GM12878 (cell line): ENCODE results near the gene TMC6. TPM values are rescaled to one million over a fixed set of nuclear protein-coding genes. Genes with fewer than 3 reads are reported as not detected.

Source experiments
- ATAC-seq: fragments of 200-7000 bp; cut with Tn5 transposase; 3 replicates; pipeline ENCODE4 v1.9.1; 2020; ENCODE audit warnings: mild to moderate bottlenecking, moderate library complexity
- BruUV-seq: library from RNA; stranded (reverse); fragments of 400-500 nt; replicated peaks from 2 replicates; lab custom pipeline; 2021; lab: Mats Ljungman, UMichigan
- CTCF ChIA-PET: fragments of 300-600 bp; sonication (Branson Sonifier 250); formaldehyde crosslinking; extraction: SDS; loops from one replicate; lab custom pipeline; 2021; ENCODE audit warnings: inconsistent platforms; lab: Yijun Ruan, JAX
- POLR2A ChIA-PET: fragments of 350-600 bp; formaldehyde crosslinking; extraction: SDS; loops from one replicate; lab custom pipeline; 2021; ENCODE audit warnings: inconsistent platforms; lab: Charles Lee
- RAD21 ChIA-PET: fragments of 300-600 bp; sonication (Branson Sonifier 250); formaldehyde crosslinking; loops from one replicate; lab custom pipeline; 2023; ENCODE audit warnings: antibody characterized with exemption; ENCODE audit not compliant: unreplicated experiment; lab: Charles Lee
- SMC1A ChIA-PET: fragments of 300-600 bp; sonication (Branson Sonifier 250); formaldehyde crosslinking; loops from one replicate; lab custom pipeline; 2023; ENCODE audit not compliant: unreplicated experiment, uncharacterized antibody; lab: Charles Lee
- DNase-seq: peaks from one replicate; pipeline ENCODE4 v3.0.0-alpha.2; 2011; ENCODE audit warnings: low read depth, low spot score
- FAIRE-seq: peaks from 3 replicates; lab custom pipeline; 2011; peaks lifted over from hg19 to GRCh38; lab: Jason Lieb, UNC
- H2AFZ ChIP-seq: 2 replicates; pipeline ENCODE4 v1.6.0; 2011; ENCODE audit warnings: low read depth, low read length, control low read depth; ENCODE audit not compliant: control insufficient read depth
- H3K27ac ChIP-seq: 2 replicates; pipeline ENCODE4 v1.5.1; 2011; ENCODE audit warnings: control low read depth; ENCODE audit not compliant: control insufficient read depth, insufficient read depth
- H3K27me3 ChIP-seq, 2 experiments: replicated peaks in 1 of 2; 2 replicates each; pipeline versions ENCODE4 v1.6.0 to v1.6.1; 2011; ENCODE audit warnings: low read length in 1 of 2; ENCODE audit not compliant: control insufficient read depth in 2 of 2, insufficient read depth in 2 of 2
- H3K36me3 ChIP-seq, 2 experiments: 2 replicates each; pipeline ENCODE4 v1.5.1; 2011; ENCODE audit warnings: low read length in 1 of 2; ENCODE audit not compliant: control insufficient read depth in 2 of 2, insufficient read depth in 2 of 2
- H3K4me1 ChIP-seq: 2 replicates; pipeline ENCODE4 v1.6.1; 2011; ENCODE audit warnings: mild to moderate bottlenecking, low read length, moderate library complexity, mixed read lengths; ENCODE audit not compliant: control insufficient read depth, insufficient read depth
- H3K4me2 ChIP-seq: 2 replicates; pipeline ENCODE4 v1.6.0; 2011; ENCODE audit warnings: control low read depth; ENCODE audit not compliant: control insufficient read depth, insufficient read depth
- H3K4me3 ChIP-seq: fragments of 200-600 bp; sonication (generic); 2 replicates; pipeline ENCODE4 v1.5.1; 2016
- H3K79me2 ChIP-seq: 2 replicates; pipeline ENCODE4 v1.6.0; 2011; ENCODE audit warnings: low read length; ENCODE audit not compliant: control insufficient read depth, insufficient read depth
- H3K9ac ChIP-seq: 2 replicates; pipeline ENCODE4 v1.8.0; 2011; ENCODE audit warnings: low read length, control low read depth, mixed read lengths; ENCODE audit not compliant: control insufficient read depth, insufficient read depth
- H3K9me3 ChIP-seq: replicated peaks from 3 replicates; pipeline ENCODE4 v1.5.1; 2011; ENCODE audit warnings: mild to moderate bottlenecking, low read length; ENCODE audit not compliant: control insufficient read depth, insufficient read depth
- H4K20me1 ChIP-seq: 2 replicates; pipeline ENCODE4 v1.6.0; 2011; ENCODE audit not compliant: control insufficient read depth, insufficient read depth
- CREB1 ChIP-seq: IDR thresholded peaks from 2 replicates; pipeline ENCODE4 v1.6.1; 2012; ENCODE audit warnings: low read depth, mild to moderate bottlenecking, inconsistent platforms
- CREM ChIP-seq: IDR thresholded peaks from 2 replicates; pipeline ENCODE4 v1.6.1; 2014; ENCODE audit warnings: antibody characterized with exemption, low read depth
- DPF2 ChIP-seq: fragments of 450-650 bp; IDR thresholded peaks from 2 replicates; pipeline ENCODE4 v1.6.1; 2017; ENCODE audit warnings: mild to moderate bottlenecking
- EED ChIP-seq: sonication (generic); IDR thresholded peaks from 2 replicates; pipeline ENCODE4 v1.6.1; 2016; ENCODE audit warnings: antibody characterized with exemption, low read depth
- ETV6 ChIP-seq, 2 experiments: fragments of 450-650 bp in 1 of 2; IDR thresholded peaks in 1 of 2; conservative IDR thresholded peaks in 1 of 2; 2 replicates each; pipeline ENCODE4 v1.6.1; 2014; ENCODE audit warnings: antibody characterized with exemption in 1 of 2, borderline replicate concordance in 1 of 2, low read depth in 1 of 2, mild to moderate bottlenecking in 1 of 2, moderate library complexity in 1 of 2
- FOXM1 ChIP-seq: IDR thresholded peaks from 2 replicates; pipeline ENCODE4 v1.6.1; 2012; ENCODE audit warnings: low read depth, mild to moderate bottlenecking, inconsistent platforms, low read length, moderate library complexity
- IKZF1 ChIP-seq: fragments of 450-650 bp; conservative IDR thresholded peaks from 2 replicates; pipeline ENCODE4 v1.6.1; 2017; ENCODE audit warnings: antibody characterized with exemption, mild to moderate bottlenecking
- MEF2B ChIP-seq: fragments of 450-650 bp; IDR thresholded peaks from 2 replicates; pipeline ENCODE4 v1.6.1; 2018; ENCODE audit warnings: mild to moderate bottlenecking, moderate library complexity; ENCODE audit not compliant: partially characterized antibody, poor library complexity, severe bottlenecking
- MTA2 ChIP-seq: fragments of 450-650 bp; IDR thresholded peaks from 2 replicates; pipeline ENCODE4 v1.6.1; 2016; ENCODE audit warnings: low read depth, mild to moderate bottlenecking, moderate library complexity
- NR2C1 ChIP-seq: fragments of 450-650 bp; IDR thresholded peaks from 2 replicates; pipeline ENCODE4 v1.6.1; 2017; ENCODE audit warnings: antibody characterized with exemption, mild to moderate bottlenecking, moderate library complexity
- POLR2AphosphoS5 ChIP-seq: IDR thresholded peaks from 2 replicates; pipeline ENCODE4 v1.6.1; 2011; ENCODE audit warnings: mild to moderate bottlenecking, low read length, inconsistent platforms
- RAD21 ChIP-seq: IDR thresholded peaks from 2 replicates; pipeline ENCODE4 v1.6.1; 2011; ENCODE audit warnings: mild to moderate bottlenecking, low read depth, low read length, moderate library complexity; ENCODE audit not compliant: insufficient read depth
- RAD51 ChIP-seq: fragments of 450-650 bp; IDR thresholded peaks from 2 replicates; pipeline ENCODE4 v1.6.1; 2016; ENCODE audit warnings: moderate library complexity, mild to moderate bottlenecking, inconsistent platforms
- RB1 ChIP-seq: fragments of 450-650 bp; formaldehyde crosslinking; IDR thresholded peaks from 2 replicates; pipeline ENCODE4 v1.6.1; 2017; ENCODE audit warnings: mild to moderate bottlenecking, borderline replicate concordance
- RUNX3 ChIP-seq: IDR thresholded peaks from 2 replicates; pipeline ENCODE4 v1.6.1; 2012; ENCODE audit warnings: low read length, inconsistent platforms
- STAT1 ChIP-seq: fragments of 450-650 bp; conservative IDR thresholded peaks from 2 replicates; pipeline ENCODE4 v1.6.1; 2014; ENCODE audit warnings: antibody characterized with exemption, mild to moderate bottlenecking
- ZBED1 ChIP-seq: IDR thresholded peaks from 2 replicates; pipeline ENCODE4 v1.6.1; 2016; ENCODE audit warnings: borderline replicate concordance
- WGBS: methylation state at CpG from one replicate; pipeline ENCODE4 v1.1.6; 2016; ENCODE audit warnings: low lambda C conversion rate; ENCODE audit not compliant: insufficient replicate concordance, insufficient coverage; ENCODE audit errors: missing lambda C conversion rate; 5-methylcytosine and 5-hydroxymethylcytosine counted together
- in situ Hi-C: fragments of 300-500 bp; cut with MboI; formaldehyde crosslinking; loops from 9 replicates; pipeline ENCODE4 v1.14.3; 2018; ENCODE audit warnings: mixed read lengths
- intact Hi-C: fragments of 100-400 bp; cut with micrococcal nuclease; formaldehyde crosslinking; loops from one replicate; pipeline ENCODE4 v1.14.2; 2022; ENCODE audit not compliant: unreplicated experiment
- polyA plus RNA-seq, 11 experiments: library from polyadenylated mRNA; depleted of rRNA in 4 of 11; unstranded in 6 of 11; stranded (reverse) in 5 of 11; fragments of >200 nt; fragmentation: Nextera tagmentation in 4 of 11; fragmentation: Illumina TruSeq in 1 of 11; extraction: Ambion mirVana in 4 of 11; extraction: Trizol in 1 of 11; gene quantifications; 1 replicate in 1 of 11; 2 replicates in 10 of 11; pipeline versions ENCODE4 v1.2.1 to v1.2.3, GENCODE V29; 2011 to 2016; ENCODE audit warnings: inconsistent platforms in 2 of 11, missing spikeins in 2 of 11, low read depth in 1 of 11
- total RNA-seq, 4 experiments: library from RNA; depleted of rRNA in 3 of 4; stranded (reverse); fragments of >200 nt in 3 of 4; fragmentation: Illumina TruSeq in 1 of 4; extraction: Trizol in 1 of 4; gene quantifications; 2 replicates each; pipeline versions ENCODE4 v1.2.1 to v1.2.3, GENCODE V29; 2013 to 2021
- TF ChIP-seq, protein P1 (sequence below): fragments of 450-650 bp; IDR thresholded peaks from 2 replicates; pipeline ENCODE4 v1.6.1; 2014; ENCODE audit warnings: mild to moderate bottlenecking
- TF ChIP-seq, protein P2 (sequence below): fragments of 450-650 bp; IDR thresholded peaks from 2 replicates; pipeline ENCODE4 v1.6.1; 2017; ENCODE audit warnings: antibody characterized with exemption, mild to moderate bottlenecking, moderate library complexity

Gene TMC6
- total and polyA plus RNA-seq, 10 of the 15 experiments (the other 5 are each of a cell fraction or from before 2014, with no cell fraction given) = 1.9 to 232 (median 60.6) TPM

DNA sequence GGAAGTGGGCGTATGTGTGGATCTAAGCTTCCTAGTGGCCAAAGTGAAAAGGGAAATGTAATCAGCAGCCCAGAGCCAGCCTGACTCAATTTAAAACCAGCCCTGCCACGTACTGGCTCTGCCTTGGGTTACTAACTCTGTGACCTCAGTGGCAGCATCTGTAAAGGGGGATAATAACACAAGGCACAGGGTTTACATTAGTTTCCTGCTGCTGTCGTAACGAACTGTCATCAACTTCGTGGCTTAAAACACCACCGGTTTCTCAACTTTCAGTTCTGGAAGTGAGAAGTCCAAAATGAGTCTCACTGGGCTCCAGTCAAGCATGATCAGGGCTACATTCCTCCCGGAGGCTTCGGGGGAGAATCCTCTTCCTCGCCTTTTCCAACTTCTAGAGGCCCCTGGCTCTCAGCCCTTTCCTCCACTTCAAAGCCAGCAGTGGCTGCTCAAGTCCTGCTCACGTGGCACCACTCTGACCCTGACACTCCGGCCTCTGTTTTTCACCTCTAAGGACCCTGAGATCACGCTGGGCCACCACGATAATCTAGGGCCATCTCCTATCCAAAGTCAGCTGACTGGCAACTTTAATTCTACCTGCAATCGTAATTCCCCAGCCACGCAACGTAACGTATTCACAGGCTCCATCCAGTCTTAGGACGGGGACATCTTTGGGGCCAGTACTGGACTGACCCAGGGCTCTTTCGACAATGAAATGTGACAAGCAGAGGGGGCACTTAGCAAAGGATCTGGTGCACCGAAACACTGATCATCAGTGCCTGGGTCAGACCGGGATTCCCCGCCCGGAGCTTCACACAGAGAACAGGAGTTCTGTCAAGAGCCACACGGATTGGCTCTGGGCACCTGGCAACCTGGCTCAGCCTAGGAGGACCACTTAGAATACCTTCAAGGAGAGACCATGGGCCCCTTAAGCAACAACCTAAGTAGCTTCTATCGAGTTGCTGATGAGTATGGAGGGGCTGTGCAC lies 14.5 kb downstream of the TMC6 start:
- FAIRE-seq = peak; percentile 88
- H3K27ac ChIP-seq = peak overlapping the region; percentile 61
- H4K20me1 ChIP-seq = peaks cover 5% of the 10 kb centered on the region; the same call in 1 of the 2 replicates
- peak overlapping the region; percentile 34; the same call in 1 of the 2 replicates for H3K9ac ChIP-seq
- H3K4me2 ChIP-seq = peak overlapping the region; percentile 59
- CTCF ChIA-PET = interaction anchor here (0.8 to 5.0 kb wide), 16 partner anchors 10 to 137 kb away, joined by 3 to 46 read pairs (median 5); partner anchors contain the start of genes TMC6 and TMC8
- RAD21 ChIA-PET = interaction anchor here (1.0 to 2.9 kb wide), 5 partner anchors 12 to 137 kb away, joined by 3 to 16 read pairs (median 6); no protein-coding TSS in a partner anchor
- DNase-seq = no peak
- in situ Hi-C loops (loop anchor here (5.0 kb wide), 1 partner anchor 63 kb away; no protein-coding TSS in a partner anchor), intact Hi-C loops (loop anchor here (1.0 to 2.0 kb wide), 3 partner anchors 15 to 137 kb away; partner anchors contain the start of gene TMC6)
- H3K9me3 ChIP-seq = no peaks in the 10 kb centered on the region
- TSS peak; percentile 33 for BruUV-seq
- H3K36me3 ChIP-seq = peaks cover 34 to 39% of the 10 kb centered on the region in 2 experiments
- no peaks in the 10 kb centered on the region for H3K27me3 ChIP-seq
- 49% methylated on average over 25 of the region's 25 CpGs for WGBS
- no peak overlapping the region for H3K4me3 ChIP-seq
- SMC1A ChIA-PET = interaction anchor here (0.8 to 2.0 kb wide), 5 partner anchors 16 to 137 kb away, joined by 3 to 10 read pairs (median 4); partner anchors contain the start of gene TMC8
- H3K79me2 ChIP-seq = peaks cover 2% of the 10 kb centered on the region
- no peak overlapping the region for H2AFZ ChIP-seq
- ATAC-seq = peak; percentile 87
- POLR2A ChIA-PET = interaction anchor here (0.5 to 1.9 kb wide), 11 partner anchors 11 to 124 kb away, joined by 3 to 9 read pairs (median 3); partner anchors contain the start of gene TMC8
- H3K4me1 ChIP-seq = peaks cover 27% of the 10 kb centered on the region
- no peak for TF ChIP-seq EED
- TF ChIP-seq, protein P1, sequence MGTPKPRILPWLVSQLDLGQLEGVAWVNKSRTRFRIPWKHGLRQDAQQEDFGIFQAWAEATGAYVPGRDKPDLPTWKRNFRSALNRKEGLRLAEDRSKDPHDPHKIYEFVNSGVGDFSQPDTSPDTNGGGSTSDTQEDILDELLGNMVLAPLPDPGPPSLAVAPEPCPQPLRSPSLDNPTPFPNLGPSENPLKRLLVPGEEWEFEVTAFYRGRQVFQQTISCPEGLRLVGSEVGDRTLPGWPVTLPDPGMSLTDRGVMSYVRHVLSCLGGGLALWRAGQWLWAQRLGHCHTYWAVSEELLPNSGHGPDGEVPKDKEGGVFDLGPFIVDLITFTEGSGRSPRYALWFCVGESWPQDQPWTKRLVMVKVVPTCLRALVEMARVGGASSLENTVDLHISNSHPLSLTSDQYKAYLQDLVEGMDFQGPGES = no peak
- TF ChIP-seq NR2C1 = no peak
- peak; percentile 52; the same call in 1 of the 2 replicates for TF ChIP-seq IKZF1
- TF ChIP-seq RUNX3 = peak; percentile 33; the same call in 1 of the 2 replicates
- no peak for TF ChIP-seq STAT1
- peak; percentile 42; the same call in 1 of the 2 replicates for TF ChIP-seq POLR2AphosphoS5
- TF ChIP-seq RB1 = no peak
- TF ChIP-seq, protein P2, sequence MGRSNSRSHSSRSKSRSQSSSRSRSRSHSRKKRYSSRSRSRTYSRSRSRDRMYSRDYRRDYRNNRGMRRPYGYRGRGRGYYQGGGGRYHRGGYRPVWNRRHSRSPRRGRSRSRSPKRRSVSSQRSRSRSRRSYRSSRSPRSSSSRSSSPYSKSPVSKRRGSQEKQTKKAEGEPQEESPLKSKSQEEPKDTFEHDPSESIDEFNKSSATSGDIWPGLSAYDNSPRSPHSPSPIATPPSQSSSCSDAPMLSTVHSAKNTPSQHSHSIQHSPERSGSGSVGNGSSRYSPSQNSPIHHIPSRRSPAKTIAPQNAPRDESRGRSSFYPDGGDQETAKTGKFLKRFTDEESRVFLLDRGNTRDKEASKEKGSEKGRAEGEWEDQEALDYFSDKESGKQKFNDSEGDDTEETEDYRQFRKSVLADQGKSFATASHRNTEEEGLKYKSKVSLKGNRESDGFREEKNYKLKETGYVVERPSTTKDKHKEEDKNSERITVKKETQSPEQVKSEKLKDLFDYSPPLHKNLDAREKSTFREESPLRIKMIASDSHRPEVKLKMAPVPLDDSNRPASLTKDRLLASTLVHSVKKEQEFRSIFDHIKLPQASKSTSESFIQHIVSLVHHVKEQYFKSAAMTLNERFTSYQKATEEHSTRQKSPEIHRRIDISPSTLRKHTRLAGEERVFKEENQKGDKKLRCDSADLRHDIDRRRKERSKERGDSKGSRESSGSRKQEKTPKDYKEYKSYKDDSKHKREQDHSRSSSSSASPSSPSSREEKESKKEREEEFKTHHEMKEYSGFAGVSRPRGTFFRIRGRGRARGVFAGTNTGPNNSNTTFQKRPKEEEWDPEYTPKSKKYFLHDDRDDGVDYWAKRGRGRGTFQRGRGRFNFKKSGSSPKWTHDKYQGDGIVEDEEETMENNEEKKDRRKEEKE = no peak
- TF ChIP-seq ETV6 (conservative IDR thresholded peaks at IDR 0.05 in 1 of 2, IDR thresholded peaks at IDR 0.05 in 1 of 2; ENCODE audit: borderline replicate concordance in 1 of 2, low read depth in 1 of 2) = peak in 1 of 2 experiments; percentile 33; a peak in 1 of 4 replicates
- 0 out of 2 replicates have a peak, but pooled peaks have one; percentile 26 for TF ChIP-seq DPF2
- no peak for TF ChIP-seq RAD21
- TF ChIP-seq CREM = 0 out of 2 replicates have a peak, but pooled peaks have one; percentile 25
- TF ChIP-seq MEF2B = no peak
- no peak for TF ChIP-seq RAD51
- TF ChIP-seq MTA2 = no peak
- TF ChIP-seq CREB1 = peak; percentile 70
- TF ChIP-seq FOXM1 = no peak
- TF ChIP-seq ZBED1 = 0 out of 2 replicates have a peak, but pooled peaks have one; percentile 25
